ENCODE results near the gene GALC. TPM values are rescaled to one million over a fixed set of nuclear protein-coding genes. Genes with fewer than 3 reads are reported as not detected.

GALC gene
- total RNA-seq, 2 donors from 2014 or later, result 22.9 to 24.0 TPM

DNA sequence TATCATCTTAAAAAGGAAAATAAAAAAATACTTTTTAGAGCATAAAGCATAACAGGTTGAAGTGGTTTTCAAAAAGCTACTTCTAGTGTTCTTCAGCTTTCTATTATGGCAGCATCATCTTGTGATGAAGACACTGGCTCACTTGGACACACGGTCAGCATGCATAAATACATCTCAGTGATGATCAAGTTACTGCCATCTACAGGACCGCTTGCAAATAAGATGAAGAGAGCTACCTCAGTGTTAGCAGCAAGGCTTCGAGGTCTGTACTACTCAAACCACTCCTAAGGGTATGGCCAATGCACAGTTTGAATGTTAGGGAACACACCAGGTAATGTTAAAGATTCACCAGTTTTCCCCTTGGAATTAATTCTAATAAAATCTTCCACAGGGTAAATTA is 58.8 kb downstream of the GALC start:
- no peak for DNase-seq (ENCODE audit: low spot score)
- ATAC-seq (ENCODE audit: insufficient number of reproducible peaks, low FRiP score, low read depth), result no peak
- Histone ChIP-seq H3K27me3 (replicated peaks; ENCODE audit: insufficient read depth) (no peaks in the 10 kb centered on the region), H3K4me1 (ENCODE audit: control insufficient read depth in 1 of 2, low read depth in 2 of 2) (no peaks in the 10 kb centered on the region), H3K9me3 (no peaks in the 10 kb centered on the region), H3K27ac (no peak overlapping the region), H3K36me3 (no peaks in the 10 kb centered on the region), H3K4me3 (no peak overlapping the region)
- TF ChIP-seq, protein P1, sequence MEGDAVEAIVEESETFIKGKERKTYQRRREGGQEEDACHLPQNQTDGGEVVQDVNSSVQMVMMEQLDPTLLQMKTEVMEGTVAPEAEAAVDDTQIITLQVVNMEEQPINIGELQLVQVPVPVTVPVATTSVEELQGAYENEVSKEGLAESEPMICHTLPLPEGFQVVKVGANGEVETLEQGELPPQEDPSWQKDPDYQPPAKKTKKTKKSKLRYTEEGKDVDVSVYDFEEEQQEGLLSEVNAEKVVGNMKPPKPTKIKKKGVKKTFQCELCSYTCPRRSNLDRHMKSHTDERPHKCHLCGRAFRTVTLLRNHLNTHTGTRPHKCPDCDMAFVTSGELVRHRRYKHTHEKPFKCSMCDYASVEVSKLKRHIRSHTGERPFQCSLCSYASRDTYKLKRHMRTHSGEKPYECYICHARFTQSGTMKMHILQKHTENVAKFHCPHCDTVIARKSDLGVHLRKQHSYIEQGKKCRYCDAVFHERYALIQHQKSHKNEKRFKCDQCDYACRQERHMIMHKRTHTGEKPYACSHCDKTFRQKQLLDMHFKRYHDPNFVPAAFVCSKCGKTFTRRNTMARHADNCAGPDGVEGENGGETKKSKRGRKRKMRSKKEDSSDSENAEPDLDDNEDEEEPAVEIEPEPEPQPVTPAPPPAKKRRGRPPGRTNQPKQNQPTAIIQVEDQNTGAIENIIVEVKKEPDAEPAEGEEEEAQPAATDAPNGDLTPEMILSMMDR (IDR thresholded peaks at IDR 0.05), result no peak

DNA sequence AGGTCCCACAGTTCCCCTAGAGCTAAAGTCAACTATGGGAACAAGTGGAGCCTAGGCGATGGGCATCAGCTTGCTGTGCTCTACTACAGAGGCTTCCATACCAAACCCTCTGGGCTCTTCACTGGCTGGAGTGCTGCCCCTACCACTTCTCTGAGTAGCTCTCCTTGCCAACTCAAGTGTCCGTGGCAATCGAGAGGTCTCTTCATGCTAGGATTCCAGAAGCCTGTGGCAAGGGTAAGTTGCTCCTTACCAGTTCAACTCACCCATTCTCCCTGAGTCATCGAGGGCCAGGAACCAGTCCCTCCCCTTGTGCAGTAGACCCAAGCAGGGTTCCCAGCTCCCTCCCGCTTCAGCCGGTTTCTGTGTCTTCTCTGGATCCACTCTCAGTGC is 76.1 kb downstream of the GALC start:
- no peak for DNase-seq (ENCODE audit: low spot score)
- TF ChIP-seq, protein P1 (IDR thresholded peaks at IDR 0.05), result no peak
- no peaks in the 10 kb centered on the region for H3K27me3 ChIP-seq (replicated peaks; ENCODE audit: insufficient read depth)
- H3K4me3 ChIP-seq, result no peak overlapping the region
- no peaks in the 10 kb centered on the region for H3K4me1 ChIP-seq (ENCODE audit: control insufficient read depth in 1 of 2, low read depth in 2 of 2)
- H3K36me3 ChIP-seq, result no peaks in the 10 kb centered on the region
- H3K27ac ChIP-seq, result no peak overlapping the region
- ATAC-seq (ENCODE audit: insufficient number of reproducible peaks, low FRiP score, low read depth), result no peak
- H3K9me3 ChIP-seq, result peaks cover 8% of the 10 kb centered on the region

DNA sequence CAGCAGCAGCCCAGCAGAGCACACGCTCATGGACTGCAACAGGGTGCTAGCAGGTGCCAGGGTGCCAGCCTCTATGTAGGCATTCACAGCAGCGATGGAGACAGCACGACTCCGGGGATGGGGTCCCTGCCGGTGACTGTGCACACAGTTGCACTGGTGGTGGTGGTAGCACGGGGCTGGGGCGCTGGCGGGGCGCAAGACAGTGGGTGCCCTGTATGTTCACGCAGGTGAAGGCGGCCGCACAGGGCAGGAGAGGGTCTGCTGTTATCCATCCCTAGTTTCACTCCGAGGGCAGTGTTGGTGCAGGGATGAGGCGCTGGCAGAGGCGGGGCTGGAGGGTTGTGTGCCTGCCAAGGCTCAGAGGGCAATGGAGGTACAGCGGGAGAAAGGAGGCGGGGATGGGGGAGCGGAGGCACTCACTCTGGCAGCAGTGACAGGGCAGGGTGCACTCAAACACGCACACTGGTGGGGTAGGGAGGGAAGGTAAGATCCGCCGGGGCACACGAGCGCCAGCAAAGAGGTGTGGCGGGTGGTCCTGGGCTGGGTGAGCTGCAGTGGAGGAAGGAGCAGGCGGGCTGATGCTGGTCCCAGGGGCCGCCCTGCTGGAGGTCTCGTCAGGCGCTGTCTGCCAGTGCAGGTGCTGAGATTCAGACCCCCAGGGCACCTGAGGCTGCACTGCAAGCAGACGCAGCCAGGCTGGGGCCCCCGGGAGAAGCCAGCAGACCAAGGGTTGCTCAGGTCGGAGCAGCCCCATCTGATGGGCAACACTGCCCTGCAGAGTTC is 76.7 kb downstream of the GALC start:
- Histone ChIP-seq H3K27ac (no peak overlapping the region), H3K4me1 (ENCODE audit: control insufficient read depth in 1 of 2, low read depth in 2 of 2) (no peaks in the 10 kb centered on the region), H3K9me3 (peaks cover 8% of the 10 kb centered on the region), H3K36me3 (no peaks in the 10 kb centered on the region), H3K27me3 (replicated peaks; ENCODE audit: insufficient read depth) (no peaks in the 10 kb centered on the region), H3K4me3 (no peak overlapping the region)
- DNase-seq (ENCODE audit: low spot score) (no peak), ATAC-seq (ENCODE audit: insufficient number of reproducible peaks, low FRiP score, low read depth) (no peak)
- TF ChIP-seq, protein P1 (IDR thresholded peaks at IDR 0.05), result no peak

DNA sequence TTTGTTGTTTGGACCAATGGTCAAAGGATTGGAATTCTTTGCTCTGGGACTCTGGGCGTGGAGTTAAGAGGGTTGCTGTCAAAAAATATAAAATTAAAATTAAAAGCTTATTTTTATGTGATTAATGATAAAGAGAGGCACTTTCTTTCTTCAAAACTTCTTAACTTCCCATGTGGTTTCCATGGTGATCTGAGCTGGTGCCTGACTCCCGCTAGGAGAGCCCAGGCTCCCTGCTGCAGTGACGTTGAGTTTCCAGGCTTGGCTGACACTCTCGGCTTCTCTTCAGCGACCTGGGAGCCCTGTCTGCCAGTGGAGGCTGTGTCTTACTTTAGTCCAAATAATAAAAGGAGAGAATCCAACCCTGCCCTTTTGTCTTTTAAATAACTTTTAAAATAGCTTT is 84.4 kb downstream of the GALC start:
- ATAC-seq (ENCODE audit: insufficient number of reproducible peaks, low FRiP score, low read depth), result no peak
- H3K4me1 ChIP-seq (ENCODE audit: control insufficient read depth in 1 of 2, low read depth in 2 of 2), result no peaks in the 10 kb centered on the region
- no peaks in the 10 kb centered on the region for H3K27me3 ChIP-seq (replicated peaks; ENCODE audit: insufficient read depth)
- no peak overlapping the region for H3K27ac ChIP-seq
- DNase-seq (ENCODE audit: low spot score), result no peak
- no peak overlapping the region for H3K4me3 ChIP-seq
- TF ChIP-seq, protein P1 (IDR thresholded peaks at IDR 0.05), result no peak
- H3K9me3 ChIP-seq, result no peaks in the 10 kb centered on the region
- no peaks in the 10 kb centered on the region for H3K36me3 ChIP-seq

DNA sequence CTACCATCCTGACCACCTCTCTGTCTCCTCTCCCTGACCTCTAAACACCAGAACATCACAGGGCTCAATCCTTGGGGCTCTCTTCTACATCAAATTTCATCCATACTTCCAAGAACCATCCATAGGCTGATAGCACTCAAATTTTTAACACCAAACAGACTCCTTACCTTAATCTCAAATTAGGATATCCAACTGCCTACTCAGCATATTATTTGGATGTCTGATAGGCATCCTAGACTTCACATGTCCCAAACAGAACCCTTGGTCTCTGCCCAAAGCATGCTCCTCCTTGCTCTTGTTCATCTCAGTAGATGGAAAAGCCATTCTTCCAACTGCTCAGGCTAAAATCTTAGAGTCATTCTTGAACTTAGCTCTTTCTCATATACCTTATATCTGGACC is 91.3 kb downstream of the GALC start:
- ATAC-seq (ENCODE audit: insufficient number of reproducible peaks, low FRiP score, low read depth), result no peak
- Histone ChIP-seq H3K36me3 (no peaks in the 10 kb centered on the region), H3K9me3 (no peaks in the 10 kb centered on the region), H3K27me3 (replicated peaks; ENCODE audit: insufficient read depth) (no peaks in the 10 kb centered on the region), H3K4me1 (ENCODE audit: control insufficient read depth in 1 of 2, low read depth in 2 of 2) (no peaks in the 10 kb centered on the region), H3K27ac (no peak overlapping the region), H3K4me3 (no peak overlapping the region)
- DNase-seq (ENCODE audit: low spot score), result no peak
- TF ChIP-seq, protein P1 (IDR thresholded peaks at IDR 0.05), result no peak

Measured in thoracic aorta (tissue), 2 donors.